ENCODE results near the gene SLC6A19. TPM values are rescaled to one million over a fixed set of nuclear protein-coding genes. Genes with fewer than 3 reads are reported as not detected.
A peak's percentile ranks its signal among the peaks of the same experiment; 100 is the strongest.

SLC6A19 gene
- total RNA-seq, 1 donor from 2014 or later, result 2.2 TPM

- peak overlapping the region; percentile 91 for H3K27ac Mint-ChIP-seq
- TF ChIP-seq CTCF (IDR thresholded peaks at IDR 0.05; ENCODE audit: unreplicated experiment), result no peak
- H3K36me3 Mint-ChIP-seq (ENCODE audit: insufficient read depth), result no peaks in the 10 kb centered on the region
- no peak overlapping the region for H3K4me3 Mint-ChIP-seq (ENCODE audit: low read depth)
- DNase-seq (ENCODE audit: low spot score, unreplicated experiment), result no peak
- H3K27me3 Mint-ChIP-seq, result no peaks in the 10 kb centered on the region
- peaks cover 46% of the 10 kb centered on the region for H3K4me1 Mint-ChIP-seq (ENCODE audit: low read depth)
- H3K9me3 Mint-ChIP-seq (ENCODE audit: low read depth), result no peaks in the 10 kb centered on the region
Measured at GRCh38 chr5:1185629-1186350, 15.6 kb upstream of the SLC6A19 start.

GRCh38 chr5:1186351-1187233 lies 14.8 kb upstream of the SLC6A19 start:
- no peak overlapping the region for H3K4me3 Mint-ChIP-seq (ENCODE audit: low read depth)
- H3K36me3 Mint-ChIP-seq (ENCODE audit: insufficient read depth), result no peaks in the 10 kb centered on the region
- H3K27me3 Mint-ChIP-seq, result no peaks in the 10 kb centered on the region
- DNase-seq (ENCODE audit: low spot score, unreplicated experiment), result no peak
- H3K9me3 Mint-ChIP-seq (ENCODE audit: low read depth), result no peaks in the 10 kb centered on the region
- H3K27ac Mint-ChIP-seq, result peak overlapping the region; percentile 91
- H3K4me1 Mint-ChIP-seq (ENCODE audit: low read depth), result peaks cover 43% of the 10 kb centered on the region
- no peak for TF ChIP-seq CTCF (IDR thresholded peaks at IDR 0.05; ENCODE audit: unreplicated experiment)

- DNase-seq (ENCODE audit: low spot score, unreplicated experiment), result no peak
- H3K4me3 Mint-ChIP-seq (ENCODE audit: low read depth), result no peak overlapping the region
- no peaks in the 10 kb centered on the region for H3K9me3 Mint-ChIP-seq (ENCODE audit: low read depth)
Measured at GRCh38 chr5:1187234-1187949, 14.0 kb upstream of the SLC6A19 start.

GRCh38 chr5:1187950-1188334 lies 13.5 kb upstream of the SLC6A19 start:
- no peak for TF ChIP-seq CTCF (IDR thresholded peaks at IDR 0.05; ENCODE audit: unreplicated experiment)
- Mint-ChIP-seq H3K27me3 (no peaks in the 10 kb centered on the region), H3K4me3 (ENCODE audit: low read depth) (no peak overlapping the region), H3K27ac (no peak overlapping the region), H3K36me3 (ENCODE audit: insufficient read depth) (no peaks in the 10 kb centered on the region), H3K9me3 (ENCODE audit: low read depth) (no peaks in the 10 kb centered on the region), H3K4me1 (ENCODE audit: low read depth) (peaks cover 34% of the 10 kb centered on the region)
- no peak for DNase-seq (ENCODE audit: low spot score, unreplicated experiment)

More at GRCh38 chr5:1187234-1187949, 14.0 kb upstream of the SLC6A19 start:
- Mint-ChIP-seq H3K4me1 (ENCODE audit: low read depth) (peaks cover 38% of the 10 kb centered on the region), H3K27ac (no peak overlapping the region), H3K27me3 (no peaks in the 10 kb centered on the region), H3K36me3 (ENCODE audit: insufficient read depth) (no peaks in the 10 kb centered on the region)
- TF ChIP-seq CTCF (IDR thresholded peaks at IDR 0.05; ENCODE audit: unreplicated experiment), result no peak

- Mint-ChIP-seq H3K4me3 (ENCODE audit: low read depth) (no peak overlapping the region), H3K27ac (no peak overlapping the region), H3K27me3 (no peaks in the 10 kb centered on the region), H3K4me1 (ENCODE audit: low read depth) (peaks cover 31% of the 10 kb centered on the region), H3K36me3 (ENCODE audit: insufficient read depth) (no peaks in the 10 kb centered on the region), H3K9me3 (ENCODE audit: low read depth) (no peaks in the 10 kb centered on the region)
- DNase-seq (ENCODE audit: low spot score, unreplicated experiment), result no peak
- no peak for TF ChIP-seq CTCF (IDR thresholded peaks at IDR 0.05; ENCODE audit: unreplicated experiment)
Measured at GRCh38 chr5:1188464-1188863, 12.9 kb upstream of the SLC6A19 start.
